Measurements from ENCODE around the gene NYAP1. TPM values are rescaled to one million over a fixed set of nuclear protein-coding genes. Genes with fewer than 3 reads are reported as not detected.

Gene NYAP1
- total RNA-seq, 6 experiments from 2014 or later, result 0.50 to 0.99 (median 0.86) TPM

DNA sequence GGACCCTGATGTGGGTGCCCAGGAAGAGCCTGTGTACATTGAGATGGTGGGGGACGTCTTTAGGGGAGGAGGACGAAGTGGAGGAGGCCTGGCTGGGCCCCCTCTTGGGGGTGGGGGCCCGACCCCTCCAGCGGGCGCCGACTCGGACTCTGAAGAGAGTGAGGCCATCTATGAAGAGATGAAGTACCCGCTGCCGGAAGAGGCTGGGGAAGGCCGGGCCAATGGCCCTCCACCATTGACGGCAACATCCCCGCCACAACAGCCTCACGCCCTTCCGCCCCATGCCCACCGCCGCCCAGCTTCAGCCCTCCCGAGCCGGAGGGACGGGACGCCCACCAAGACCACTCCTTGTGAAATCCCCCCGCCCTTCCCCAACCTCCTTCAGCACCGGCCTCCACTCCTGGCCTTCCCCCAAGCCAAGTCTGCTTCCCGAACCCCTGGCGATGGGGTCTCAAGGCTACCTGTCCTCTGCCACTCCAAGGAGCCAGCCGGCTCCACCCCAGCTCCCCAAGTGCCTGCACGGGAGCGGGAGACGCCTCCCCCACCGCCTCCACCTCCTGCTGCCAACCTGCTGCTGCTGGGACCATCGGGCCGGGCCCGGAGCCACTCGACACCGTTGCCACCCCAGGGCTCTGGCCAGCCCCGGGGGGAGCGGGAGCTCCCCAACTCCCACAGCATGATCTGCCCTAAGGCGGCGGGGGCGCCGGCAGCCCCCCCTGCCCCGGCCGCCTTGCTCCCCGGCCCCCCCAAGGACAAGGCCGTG, 4.8 kb downstream of the NYAP1 start:
- Mint-ChIP-seq H3K4me3 (no peak overlapping the region), H3K36me3 (ENCODE audit: low read depth) (no peaks in the 10 kb centered on the region), H3K27ac (no peak overlapping the region), H3K9me3 (no peaks in the 10 kb centered on the region), H3K27me3 (ENCODE audit: insufficient read depth) (peaks cover 3% of the 10 kb centered on the region), H3K4me1 (ENCODE audit: low read depth) (peaks cover 7% of the 10 kb centered on the region; the same call in 1 of the 2 replicates)
- TF ChIP-seq, protein P1, sequence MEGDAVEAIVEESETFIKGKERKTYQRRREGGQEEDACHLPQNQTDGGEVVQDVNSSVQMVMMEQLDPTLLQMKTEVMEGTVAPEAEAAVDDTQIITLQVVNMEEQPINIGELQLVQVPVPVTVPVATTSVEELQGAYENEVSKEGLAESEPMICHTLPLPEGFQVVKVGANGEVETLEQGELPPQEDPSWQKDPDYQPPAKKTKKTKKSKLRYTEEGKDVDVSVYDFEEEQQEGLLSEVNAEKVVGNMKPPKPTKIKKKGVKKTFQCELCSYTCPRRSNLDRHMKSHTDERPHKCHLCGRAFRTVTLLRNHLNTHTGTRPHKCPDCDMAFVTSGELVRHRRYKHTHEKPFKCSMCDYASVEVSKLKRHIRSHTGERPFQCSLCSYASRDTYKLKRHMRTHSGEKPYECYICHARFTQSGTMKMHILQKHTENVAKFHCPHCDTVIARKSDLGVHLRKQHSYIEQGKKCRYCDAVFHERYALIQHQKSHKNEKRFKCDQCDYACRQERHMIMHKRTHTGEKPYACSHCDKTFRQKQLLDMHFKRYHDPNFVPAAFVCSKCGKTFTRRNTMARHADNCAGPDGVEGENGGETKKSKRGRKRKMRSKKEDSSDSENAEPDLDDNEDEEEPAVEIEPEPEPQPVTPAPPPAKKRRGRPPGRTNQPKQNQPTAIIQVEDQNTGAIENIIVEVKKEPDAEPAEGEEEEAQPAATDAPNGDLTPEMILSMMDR (IDR thresholded peaks at IDR 0.05), result no peak
- DNase-seq, result no peak

GRCh38 chr7:100489121-100489520, 5.4 kb downstream of the NYAP1 start:
- H3K4me3 Mint-ChIP-seq, result no peak overlapping the region
- DNase-seq, result no peak
- no peaks in the 10 kb centered on the region for H3K9me3 Mint-ChIP-seq
- no peaks in the 10 kb centered on the region for H3K36me3 Mint-ChIP-seq (ENCODE audit: low read depth)
- H3K27ac Mint-ChIP-seq, result no peak overlapping the region
- peaks cover 7% of the 10 kb centered on the region; the same call in 1 of the 2 replicates for H3K4me1 Mint-ChIP-seq (ENCODE audit: low read depth)
- TF ChIP-seq, protein P1 (IDR thresholded peaks at IDR 0.05), result no peak
- H3K27me3 Mint-ChIP-seq (ENCODE audit: insufficient read depth), result peaks cover 5% of the 10 kb centered on the region

- TF ChIP-seq, protein P1 (IDR thresholded peaks at IDR 0.05), result no peak
- Mint-ChIP-seq H3K4me1 (ENCODE audit: low read depth) (peaks cover 7% of the 10 kb centered on the region; the same call in 1 of the 2 replicates), H3K27me3 (ENCODE audit: insufficient read depth) (peaks cover 3% of the 10 kb centered on the region), H3K27ac (peak overlapping the region; percentile 61; the same call in 1 of the 2 replicates), H3K36me3 (ENCODE audit: low read depth) (no peaks in the 10 kb centered on the region), H3K4me3 (no peak overlapping the region), H3K9me3 (no peaks in the 10 kb centered on the region)
- peak; percentile 86 for DNase-seq
Observed at GRCh38 chr7:100489824-100490223, 6.1 kb downstream of the NYAP1 start.

DNA sequence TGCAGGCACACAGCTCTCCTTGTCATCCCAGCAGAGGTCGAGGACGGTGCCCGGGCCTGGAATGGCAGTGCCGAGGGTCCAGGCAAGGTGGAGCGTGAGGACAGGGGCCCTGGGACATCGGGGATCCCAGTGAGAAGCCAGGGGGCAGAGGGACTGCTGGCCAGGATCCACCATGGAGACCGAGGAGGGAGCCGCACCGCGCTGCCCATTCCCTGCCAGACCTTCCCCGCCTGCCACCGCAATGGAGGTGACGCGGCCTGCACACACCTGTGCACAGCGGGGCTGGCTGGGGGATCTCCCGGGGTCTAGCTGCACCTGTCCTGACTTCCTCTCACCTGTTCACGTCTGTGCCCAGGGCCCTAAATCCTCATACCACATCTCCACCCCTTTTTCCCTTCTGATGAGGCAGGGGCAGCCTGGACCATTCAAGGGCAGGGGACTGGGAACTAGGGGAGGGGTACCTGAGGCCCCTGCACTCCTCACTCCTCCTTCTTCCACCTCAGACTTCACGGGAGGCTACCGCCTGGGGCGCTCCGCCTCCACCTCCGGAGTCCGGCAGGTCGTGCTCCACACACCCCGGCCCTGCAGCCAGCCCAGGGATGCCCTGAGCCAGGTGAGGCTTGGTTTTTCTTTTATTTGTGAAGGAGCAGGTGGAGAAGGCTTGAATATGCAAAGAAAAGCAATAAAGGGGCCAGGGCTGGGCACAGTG, 6.9 kb downstream of the NYAP1 start:
- no peak for DNase-seq
- H3K27me3 Mint-ChIP-seq (ENCODE audit: insufficient read depth), result peaks cover 7% of the 10 kb centered on the region
- H3K9me3 Mint-ChIP-seq, result no peaks in the 10 kb centered on the region
- H3K27ac Mint-ChIP-seq, result peak overlapping the region; percentile 32; the same call in 1 of the 2 replicates
- H3K4me1 Mint-ChIP-seq (ENCODE audit: low read depth), result peaks cover 5% of the 10 kb centered on the region; the same call in 1 of the 2 replicates
- H3K36me3 Mint-ChIP-seq (ENCODE audit: low read depth), result no peaks in the 10 kb centered on the region
- no peak overlapping the region for H3K4me3 Mint-ChIP-seq
- TF ChIP-seq, protein P1 (IDR thresholded peaks at IDR 0.05), result no peak

GRCh38 chr7:100491192-100491578, 7.5 kb downstream of the NYAP1 start:
- H3K27me3 Mint-ChIP-seq (ENCODE audit: insufficient read depth), result peaks cover 13% of the 10 kb centered on the region
- H3K36me3 Mint-ChIP-seq (ENCODE audit: low read depth), result no peaks in the 10 kb centered on the region
- TF ChIP-seq, protein P1 (IDR thresholded peaks at IDR 0.05), result no peak
- H3K9me3 Mint-ChIP-seq, result no peaks in the 10 kb centered on the region
- H3K4me1 Mint-ChIP-seq (ENCODE audit: low read depth), result no peaks in the 10 kb centered on the region
- H3K27ac Mint-ChIP-seq, result no peak overlapping the region
- no peak for DNase-seq
- H3K4me3 Mint-ChIP-seq, result no peak overlapping the region

Measured in HFFc6 (cell line).